Pulmonary artery endothelial cell (primary cell): ENCODE results near the gene SP140L. TPM values are rescaled to one million over a fixed set of nuclear protein-coding genes. Genes with fewer than 3 reads are reported as not detected.
"Not testable (repeated sequence)": the region's sequence is repeated elsewhere in the genome, so short reads cannot be mapped to it uniquely, and the experiment has no call there.

Experiments used
- DNase-seq: peaks from one replicate; pipeline ENCODE4 v3.0.0-alpha.2; 2011; ENCODE audit warnings: low read depth, low spot score
- total RNA-seq: library from RNA; depleted of rRNA; stranded (reverse); fragments of >200 nt; gene quantifications from 2 replicates; pipeline ENCODE4 v1.2.3, GENCODE V29; 2014

Gene SP140L
- total RNA-seq, 1 donor from 2014 or later, result 8.2 TPM

DNA sequence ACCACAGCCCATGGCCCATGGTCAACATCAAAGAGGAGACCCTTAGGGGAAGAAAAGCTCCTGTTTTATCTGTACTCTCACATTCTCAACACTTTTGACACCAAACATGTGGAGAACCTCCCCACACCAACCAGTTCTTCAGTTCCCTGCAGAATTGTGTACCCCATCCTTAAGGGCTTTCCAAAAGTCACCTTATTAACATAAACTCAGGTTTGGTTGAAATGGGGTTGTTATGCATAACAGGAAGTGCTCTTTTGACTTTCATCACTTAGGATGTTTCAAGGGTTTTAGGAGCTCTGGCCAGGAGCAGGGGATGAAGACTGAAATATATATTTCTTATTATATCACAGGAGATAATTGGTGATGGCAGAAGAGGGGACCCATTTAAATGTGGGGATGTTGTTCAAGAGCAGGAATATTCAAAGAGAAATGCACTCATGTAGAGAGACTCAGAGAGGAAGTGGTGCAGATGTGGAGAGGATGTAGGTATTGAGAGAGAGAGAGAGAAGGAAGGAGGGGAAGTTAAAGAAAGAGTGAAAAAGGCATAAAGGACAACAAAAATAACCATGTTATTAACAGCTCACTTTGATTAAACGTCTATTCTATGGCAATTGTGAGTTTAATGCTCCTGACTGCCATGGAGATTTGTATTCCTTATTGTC lies 35.2 kb downstream of the SP140L start:
- DNase-seq, result no peak

DNA sequence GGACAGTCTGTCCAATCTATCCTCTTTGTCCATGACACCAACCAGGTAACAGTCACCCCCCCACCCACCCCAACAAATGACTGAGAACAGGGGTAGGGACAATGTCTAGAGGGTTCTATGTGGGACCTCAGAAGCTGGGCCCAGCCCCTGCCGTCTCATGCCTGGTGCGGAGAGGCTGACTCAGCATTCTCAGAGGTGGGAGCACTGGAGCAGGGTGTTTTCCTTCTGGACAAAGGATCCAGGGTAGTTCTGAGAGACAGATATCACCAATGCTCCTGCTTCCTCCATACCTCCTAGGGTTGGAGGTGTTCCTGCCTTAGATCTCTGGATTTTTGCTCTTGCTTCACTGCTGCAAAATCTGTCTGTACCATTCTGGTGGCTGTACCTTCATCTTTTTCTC lies 55.1 kb downstream of the SP140L start:
- DNase-seq, result no peak

DNA sequence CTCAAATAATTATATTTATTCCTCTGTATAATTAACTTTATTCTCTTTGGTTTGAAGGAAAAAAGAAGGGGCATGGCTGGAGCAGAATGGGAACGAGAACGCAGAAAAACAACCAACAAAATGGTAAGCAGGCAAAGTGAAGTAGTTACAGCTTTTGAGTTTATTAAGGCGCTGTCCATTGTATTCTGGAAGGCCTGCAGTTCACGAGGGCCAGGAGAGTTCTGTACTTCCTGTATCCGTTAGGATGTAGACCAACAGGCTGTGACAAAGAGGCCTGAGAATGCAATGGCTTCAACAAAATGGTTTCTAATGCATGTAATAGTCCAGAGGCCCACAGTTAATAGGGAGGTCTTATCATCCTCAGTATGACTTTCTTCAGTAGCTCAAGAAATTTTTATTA lies 56.5 kb downstream of the SP140L start:
- DNase-seq, result no peak

DNA sequence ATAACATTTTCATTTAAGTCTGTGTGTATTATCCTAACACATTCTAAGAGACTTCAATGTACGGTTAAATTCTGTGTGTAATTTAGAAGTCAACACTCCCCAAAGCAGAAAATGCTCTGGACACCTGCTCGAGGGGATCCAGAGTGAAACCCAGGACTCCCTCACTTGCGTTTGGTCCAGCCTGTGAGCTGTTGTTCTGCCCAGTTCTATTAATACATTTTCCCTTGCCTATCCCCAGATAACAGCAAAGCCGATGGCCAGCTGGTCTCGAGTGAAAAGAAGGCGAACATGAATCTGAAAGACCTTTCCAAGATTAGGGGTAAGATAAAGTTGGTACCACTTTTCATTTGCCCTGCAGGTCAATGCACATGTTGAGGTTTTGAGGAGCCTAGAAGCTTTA lies 58.0 kb downstream of the SP140L start:
- no peak for DNase-seq

DNA sequence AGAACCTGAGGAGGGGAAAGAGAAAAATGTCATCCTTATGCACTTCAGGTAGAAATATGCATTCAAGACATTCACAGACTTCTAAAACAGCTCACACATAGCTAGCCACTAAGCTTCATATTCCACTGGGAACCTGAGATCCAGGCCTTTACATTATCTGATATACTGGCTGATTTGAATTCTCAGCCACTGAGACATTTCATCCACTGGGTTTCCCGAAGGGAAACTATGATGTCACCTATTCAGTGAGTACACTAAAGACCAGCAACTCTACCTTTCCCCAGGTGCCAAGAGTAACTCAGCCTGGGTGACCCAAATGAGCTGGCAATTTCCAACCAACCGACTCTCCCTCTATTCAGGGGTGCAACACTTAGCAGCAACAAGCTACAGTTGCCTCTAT lies 67.3 kb downstream of the SP140L start:
- DNase-seq, result no peak

DNA sequence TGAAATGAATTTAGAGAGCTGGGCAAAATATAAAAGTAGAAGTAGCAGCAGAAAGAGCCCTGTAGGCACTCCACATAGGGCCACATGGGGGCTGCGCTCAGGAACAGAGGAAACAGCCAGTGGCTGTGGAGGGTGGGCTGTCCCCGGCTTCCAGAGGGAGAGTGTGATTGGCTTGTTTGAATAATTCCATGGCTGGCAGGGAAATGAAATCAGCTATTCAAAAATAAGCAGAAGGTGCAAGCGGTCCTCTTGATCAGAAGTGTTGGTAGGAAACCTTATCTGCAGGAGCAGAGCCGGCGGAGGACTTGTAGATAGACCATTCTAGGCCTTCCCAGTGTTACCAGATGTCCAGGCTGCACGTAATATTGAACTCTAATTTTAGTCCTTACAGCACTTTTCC lies 71.7 kb downstream of the SP140L start:
- not testable (repeated sequence) for DNase-seq

DNA sequence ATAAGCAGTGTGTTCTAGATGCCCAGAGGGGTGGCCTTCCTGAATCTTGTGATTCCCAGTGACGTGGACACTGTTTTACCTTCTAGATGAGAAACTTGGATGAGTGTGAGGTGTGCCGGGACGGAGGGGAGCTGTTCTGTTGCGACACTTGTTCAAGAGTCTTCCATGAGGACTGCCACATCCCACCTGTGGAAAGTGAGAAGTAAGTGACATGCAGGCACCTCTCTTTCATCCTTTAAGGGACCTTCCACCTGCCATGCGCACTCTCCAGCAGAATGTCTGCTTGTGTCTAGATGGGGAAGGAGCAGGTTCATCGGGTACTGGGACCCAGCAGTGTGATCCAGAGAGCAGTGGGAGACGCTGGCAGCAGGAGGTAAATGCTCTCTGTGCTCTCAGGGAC lies 73.0 kb downstream of the SP140L start:
- DNase-seq, result no peak

DNA sequence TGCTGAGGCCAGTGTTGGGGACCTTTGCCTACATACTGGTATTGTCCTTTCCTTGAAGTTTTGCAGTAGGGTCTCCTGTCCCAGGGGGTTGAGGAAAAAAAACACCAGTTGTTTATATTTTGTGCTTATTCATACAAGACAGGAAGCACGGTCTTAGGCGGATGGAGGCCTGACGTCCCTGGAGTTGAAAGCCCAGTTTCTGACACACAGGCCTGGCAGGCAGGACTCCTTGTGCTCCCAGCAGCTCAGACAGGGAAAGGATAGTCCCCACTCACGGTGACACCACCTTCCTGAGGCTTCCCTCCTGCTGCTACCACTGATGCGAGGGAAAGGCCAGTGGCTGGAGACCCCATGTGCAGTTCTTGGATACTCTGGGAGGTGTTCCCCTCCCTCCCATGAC lies 73.5 kb downstream of the SP140L start:
- DNase-seq, result no peak

DNA sequence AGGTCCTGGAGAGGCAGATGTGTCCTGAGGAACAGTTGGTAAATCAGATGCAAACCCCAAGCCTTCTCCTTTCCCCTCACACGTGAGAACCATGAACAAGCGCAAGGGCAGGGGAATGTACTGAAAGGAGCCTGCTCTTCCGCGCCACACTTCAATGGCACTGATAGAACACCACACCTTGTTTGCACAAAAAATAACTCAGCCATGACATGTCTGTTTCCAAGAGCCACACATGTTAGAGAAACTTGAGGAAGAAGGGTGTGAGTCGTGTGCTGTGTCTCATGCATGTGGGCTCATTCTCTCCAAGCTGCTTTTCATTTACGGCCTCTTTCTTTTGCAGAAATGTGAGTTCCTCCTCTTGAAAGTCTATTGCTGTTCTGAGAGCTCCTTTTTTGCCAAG lies 74.0 kb downstream of the SP140L start:
- not testable (repeated sequence) for DNase-seq

DNA sequence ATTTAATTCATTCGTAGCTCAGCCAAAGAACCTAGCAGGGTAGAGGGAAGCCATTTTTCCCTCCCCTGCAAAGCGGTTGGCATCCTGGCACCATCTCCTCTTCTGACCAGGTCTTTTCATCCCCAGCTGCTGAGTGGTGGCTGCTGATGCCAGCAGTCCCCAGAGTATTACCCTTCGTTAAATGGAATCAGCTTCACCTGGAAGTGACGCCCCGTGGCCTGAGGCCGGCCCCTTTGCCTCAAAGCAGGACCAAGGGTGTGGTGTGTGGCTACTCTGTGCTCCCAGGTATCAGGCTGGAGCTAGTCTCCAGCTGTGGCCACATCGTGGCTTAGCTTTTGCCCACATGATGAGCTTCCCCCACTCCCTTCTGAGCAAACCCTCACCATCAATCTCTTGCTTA lies 76.8 kb downstream of the SP140L start:
- no peak for DNase-seq

DNA sequence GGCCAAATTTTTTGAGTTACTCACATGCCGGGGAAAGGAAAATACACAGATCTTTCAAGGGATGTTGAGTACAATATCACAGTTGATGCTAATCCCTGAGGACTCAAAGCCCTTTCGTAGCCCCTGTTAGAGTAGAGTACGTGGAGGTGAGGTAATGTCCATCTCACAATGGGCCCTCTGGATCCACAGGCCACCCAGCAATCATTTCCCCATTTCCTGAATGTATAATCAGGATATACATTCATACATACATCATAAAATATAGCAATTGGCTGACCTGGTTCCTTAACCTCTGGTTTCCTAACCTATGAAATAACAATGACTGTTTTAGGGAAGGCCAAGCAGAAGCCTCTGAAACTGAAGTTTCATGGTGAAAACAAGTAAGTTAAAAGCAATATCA lies 78.8 kb downstream of the SP140L start:
- DNase-seq, result no peak

DNA sequence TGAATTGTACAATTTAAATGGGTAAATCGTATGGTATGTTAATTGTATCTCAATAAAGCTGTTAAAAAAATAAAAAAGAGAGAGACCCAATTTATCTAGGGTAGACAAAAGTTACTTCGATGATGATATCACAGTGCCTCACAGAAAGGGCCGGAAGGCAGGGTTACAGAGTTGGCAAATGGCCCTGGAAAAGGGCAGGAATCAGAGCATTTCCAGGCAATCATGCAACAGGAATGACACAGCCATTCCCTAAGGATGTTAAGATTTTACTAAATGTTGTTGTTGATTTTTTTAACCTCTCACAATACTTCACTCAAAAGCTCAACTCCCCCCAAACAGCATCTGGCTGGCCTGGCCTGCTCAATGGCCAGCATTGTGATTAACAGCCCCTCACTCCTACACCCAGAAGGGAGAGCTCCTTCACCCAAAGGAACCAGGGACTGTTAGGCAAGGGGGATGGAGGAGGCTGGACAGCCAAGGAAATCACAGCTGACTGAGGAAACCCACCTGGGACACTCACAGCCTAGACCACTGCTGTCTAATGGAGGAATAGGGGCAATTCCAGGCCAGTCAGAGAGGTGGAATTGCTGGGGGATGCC lies 81.3 kb downstream of the SP140L start:
- peak; percentile 89 for DNase-seq

DNA sequence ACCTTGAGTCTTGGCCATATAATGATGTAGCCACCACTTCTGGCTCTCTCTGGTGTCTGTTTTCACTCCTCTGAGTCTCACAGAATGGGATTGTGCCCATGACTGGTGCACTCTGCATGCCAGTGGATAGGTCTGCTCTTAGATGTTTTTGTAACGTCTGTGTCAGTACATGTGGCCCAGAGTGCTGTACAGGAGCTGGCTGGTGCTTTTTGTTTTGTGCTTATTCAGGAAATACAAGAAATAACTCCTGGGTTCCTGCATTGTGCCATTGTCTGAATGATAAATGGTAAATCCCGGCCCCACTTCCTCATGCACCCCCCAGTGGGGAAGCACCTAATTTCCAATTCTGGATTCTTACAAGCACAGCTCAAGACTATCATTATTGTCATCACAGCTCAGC lies 82.3 kb downstream of the SP140L start:
- DNase-seq, result peak; percentile 77

DNA sequence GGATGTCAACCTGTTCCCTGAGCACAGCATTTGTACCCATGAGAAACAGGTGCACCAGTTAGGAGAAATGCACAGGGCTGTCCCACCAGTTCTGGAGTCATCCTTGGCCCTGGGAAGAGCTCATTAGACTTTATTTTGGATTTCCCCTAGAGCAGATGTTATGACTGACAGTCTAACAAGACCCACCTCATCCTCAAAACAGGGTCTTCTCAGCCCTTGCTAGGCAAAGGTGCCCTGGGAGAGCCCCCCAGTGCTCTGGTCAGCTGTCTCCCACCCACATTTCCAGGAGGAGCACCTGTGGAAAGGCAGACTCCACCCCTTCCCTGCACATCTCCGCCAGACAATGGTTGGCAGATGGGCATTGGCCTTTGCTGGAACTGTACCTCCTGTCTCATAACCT lies 83.3 kb downstream of the SP140L start:
- DNase-seq, result no peak

DNA sequence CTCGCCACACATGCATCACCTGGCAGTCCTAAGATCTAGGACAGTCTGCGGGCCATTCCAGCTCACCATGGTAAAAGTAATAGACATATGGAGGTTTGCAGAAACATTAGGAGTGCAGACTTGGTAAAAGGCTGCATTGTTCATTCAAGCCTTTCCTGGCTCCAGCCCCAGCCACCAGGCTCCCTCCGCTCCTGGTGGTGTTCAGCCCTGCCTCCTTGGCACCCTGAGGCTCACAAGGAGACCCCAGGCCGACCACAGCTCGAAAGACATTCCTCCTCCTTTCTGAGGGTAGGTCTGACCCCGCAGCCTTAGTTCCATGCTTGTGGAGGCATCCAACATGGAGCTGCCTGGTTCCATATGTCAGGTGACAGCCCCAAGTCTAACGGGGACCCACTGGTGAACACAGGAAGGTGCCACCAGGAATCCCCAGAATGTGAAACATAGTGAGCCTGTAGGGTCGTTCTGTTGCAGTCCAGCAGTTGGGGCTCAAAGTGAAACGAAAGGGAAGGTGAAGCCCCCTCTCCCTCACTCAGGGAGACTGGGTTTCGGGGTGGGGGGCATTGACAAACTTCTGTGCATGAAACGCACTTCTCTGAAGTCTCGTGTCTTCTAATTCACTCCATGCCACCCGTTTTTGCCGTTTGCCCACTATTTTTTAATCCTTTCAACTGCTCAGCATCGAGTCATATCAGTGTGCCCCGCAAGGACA lies 84.0 kb downstream of the SP140L start:
- no peak for DNase-seq

DNA sequence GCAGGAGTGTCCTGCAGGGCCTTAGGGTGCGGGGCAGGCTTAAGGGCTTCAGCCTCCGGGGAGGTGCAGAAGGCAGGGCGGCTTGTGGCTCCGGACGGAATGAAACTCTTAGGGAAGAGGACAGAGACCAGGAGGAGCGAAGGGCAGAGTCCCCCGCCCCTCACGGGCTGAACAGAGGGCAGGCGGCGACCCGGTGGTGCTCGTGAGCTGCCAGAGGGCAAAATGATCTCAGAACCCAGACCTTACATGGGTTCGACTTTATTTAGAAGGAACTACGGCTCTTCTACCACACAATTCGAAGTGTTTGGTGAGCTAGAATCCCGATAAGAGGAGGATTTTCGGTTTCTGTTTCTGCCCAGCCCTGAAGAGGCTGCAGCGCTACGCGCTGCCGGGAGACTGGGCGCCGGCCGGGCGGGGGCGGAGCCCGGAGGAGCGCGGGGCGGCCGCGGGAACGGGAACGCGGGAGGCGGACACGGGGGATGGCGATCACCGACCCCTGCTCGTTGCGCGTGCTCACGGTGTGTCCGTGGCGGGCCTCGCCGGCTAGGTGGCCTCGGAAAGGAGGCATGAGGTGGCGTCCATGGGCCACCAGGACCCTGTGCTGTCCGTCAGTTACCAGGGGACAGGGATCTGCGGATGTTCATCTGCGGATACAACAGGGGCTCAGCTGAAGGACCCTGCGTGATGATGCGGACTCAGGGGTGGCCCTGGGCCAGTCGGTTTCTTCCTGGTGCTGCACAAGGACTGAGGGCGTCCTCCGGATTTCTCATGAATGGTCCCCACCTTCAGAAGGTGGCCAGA lies 84.8 kb downstream of the SP140L start:
- DNase-seq, result no peak

DNA sequence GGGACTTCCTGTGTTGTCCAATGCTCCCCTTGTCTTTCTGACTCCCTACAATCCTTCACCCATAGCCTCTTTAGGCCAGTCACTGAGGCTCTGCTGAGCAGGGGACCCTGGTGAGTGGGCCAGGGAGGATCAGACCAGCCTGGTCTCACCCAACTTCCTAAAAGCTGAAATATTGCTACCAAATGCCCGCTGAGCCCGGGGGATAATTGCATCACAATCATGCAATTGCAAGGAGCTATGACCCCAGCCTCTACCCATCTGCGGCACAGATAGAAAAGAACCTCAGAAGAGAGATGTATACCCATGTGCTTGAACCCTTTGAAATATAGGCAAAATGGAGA lies 85.3 kb downstream of the SP140L start:
- no peak for DNase-seq

DNA sequence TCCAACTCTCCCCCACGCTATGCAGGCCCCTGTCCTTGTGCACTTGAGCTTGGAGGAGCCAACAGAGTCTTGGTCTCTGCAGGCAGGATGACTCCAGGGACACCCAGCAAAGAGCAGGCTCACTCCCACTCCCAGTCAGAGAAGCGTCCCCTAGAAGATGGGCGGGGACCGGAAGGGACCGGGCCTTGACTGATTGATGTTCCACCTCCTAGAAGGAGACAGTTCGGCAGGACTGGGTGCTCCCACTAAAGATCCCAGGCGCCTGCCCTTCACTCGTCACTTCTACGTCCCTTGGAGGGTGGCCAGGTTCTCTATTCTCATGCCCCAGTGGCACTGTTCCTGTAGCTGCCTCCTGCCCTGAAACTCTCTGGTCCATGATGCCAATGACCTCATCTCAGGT lies 85.9 kb downstream of the SP140L start:
- DNase-seq, result no peak

DNA sequence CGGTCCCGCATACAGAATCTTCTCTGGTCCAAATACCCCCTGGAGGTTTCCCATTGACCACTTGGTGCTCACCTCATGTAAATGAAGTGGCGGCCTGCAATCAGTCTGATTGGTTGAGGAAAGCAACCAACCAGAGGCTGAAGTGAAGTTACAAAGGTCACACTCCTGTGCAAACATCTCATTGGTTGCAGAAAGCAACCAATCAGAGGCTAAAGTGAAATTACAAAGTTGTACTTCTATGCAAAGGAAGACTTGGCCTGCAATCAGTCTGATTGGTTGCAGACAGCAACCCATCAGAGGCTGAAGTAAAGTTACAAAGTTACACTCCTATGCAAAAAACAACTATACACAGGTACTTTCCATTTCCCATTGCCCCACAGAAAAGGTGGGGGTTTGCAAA lies 86.5 kb downstream of the SP140L start:
- DNase-seq, result no peak

DNA sequence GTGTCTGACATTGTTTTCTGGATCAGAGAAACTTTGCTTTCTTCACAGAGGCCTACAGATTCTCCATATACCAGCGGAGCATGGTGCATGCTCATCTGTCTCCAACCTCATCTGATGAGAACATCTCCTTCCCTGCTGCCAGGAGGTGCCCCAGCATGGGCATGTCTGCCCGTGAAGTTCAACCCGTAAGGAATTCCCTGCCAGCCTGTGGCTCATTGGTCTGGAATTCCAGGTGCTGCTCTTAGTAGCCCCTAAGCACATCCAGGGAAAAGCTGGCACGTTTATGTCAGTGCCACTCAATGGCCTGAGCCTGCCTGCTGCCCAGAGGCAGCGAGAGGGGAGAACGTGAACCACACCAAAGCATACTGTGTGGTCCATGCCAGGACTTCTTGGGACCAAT lies 87.3 kb downstream of the SP140L start:
- DNase-seq, result no peak

DNA sequence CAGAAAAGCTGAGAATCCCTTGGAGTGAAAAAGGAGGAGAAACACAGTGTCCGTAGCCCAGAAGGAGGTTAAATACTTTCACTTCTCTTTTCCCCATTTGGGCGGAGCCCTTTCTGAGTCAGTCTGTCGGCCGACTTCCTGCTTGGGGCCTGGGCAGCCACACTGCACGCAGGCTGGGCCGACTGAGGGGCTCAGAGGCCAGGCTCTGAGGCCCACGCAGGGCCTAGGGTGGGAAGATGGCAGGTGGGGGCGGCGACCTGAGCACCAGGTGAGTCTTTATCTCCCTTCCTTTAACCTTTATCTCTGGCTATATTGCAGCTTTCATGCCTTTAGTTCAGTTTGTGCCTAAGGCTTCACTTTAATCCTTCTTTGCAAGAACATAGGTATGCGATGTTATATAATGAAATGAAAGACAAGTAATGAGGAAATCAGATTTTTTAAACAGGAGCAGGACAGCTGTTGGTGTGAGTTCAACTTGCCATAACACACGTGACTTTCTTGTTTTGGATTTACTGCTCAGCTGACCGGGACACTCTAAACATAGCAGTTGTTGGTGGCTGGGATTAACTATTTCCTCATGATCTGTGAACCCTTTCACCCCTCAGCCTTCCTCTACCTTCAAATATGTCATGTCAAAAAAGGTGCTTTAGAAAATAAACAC lies 89.2 kb downstream of the SP140L start, which contains the start of gene SP100:
Gene SP100, plus strand, starts transcription at position 141 of the 661 bp plus-strand sequence. Its CDS starts 96 bp downstream, at position 237.
- peak; percentile 54 for DNase-seq

DNA sequence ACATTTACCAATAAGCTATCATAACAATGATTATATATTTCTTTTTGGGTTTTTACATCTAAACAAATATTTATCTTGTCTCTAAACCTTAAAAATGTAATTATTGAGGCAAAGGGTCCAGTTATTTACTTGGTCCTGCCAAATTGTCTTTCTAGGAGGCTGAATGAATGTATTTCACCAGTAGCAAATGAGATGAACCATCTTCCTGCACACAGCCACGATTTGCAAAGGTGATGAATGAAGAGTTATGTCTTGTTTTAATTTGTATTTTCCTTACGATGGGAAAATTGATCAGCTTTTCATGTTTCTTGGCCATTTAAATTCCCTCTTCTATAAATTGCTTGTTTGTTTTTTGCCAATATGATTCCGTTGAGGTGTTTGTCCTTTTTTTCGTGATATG lies 90.4 kb downstream of the SP140L start:
- DNase-seq, result no peak
